Measurements from ENCODE around the gene RAB37.

DNA sequence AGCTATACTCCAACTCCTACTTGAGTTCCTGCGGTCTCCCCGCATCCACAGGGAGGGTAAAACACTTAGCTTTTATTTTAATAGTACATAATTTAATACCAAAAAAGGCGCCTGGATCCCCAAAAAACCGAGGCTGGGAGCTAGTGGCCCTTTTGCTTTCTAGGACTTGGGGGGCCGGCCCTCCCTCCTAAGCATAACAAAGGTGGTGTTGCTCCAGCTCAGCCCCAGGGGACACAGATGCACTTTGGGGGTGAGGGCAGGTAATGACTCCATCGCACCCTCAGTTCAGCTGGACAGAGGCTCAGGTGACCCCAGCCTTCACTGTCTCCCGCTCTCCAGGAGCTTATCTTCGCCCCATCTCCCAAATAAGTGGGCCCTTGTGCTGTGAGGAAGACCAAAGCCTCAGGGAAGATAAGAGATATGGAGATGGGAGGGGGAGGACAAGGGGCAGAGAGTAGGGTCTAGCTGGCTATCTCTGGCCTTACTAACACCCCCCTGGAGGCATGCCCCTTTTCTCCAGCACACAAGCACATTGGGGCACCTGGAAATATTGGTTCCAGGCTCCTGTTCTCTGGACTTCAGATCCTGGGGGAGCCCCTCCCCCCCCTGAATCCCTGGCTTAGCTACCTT, 8.6 kb downstream of the RAB37 start:
- TF ChIP-seq, protein P1, sequence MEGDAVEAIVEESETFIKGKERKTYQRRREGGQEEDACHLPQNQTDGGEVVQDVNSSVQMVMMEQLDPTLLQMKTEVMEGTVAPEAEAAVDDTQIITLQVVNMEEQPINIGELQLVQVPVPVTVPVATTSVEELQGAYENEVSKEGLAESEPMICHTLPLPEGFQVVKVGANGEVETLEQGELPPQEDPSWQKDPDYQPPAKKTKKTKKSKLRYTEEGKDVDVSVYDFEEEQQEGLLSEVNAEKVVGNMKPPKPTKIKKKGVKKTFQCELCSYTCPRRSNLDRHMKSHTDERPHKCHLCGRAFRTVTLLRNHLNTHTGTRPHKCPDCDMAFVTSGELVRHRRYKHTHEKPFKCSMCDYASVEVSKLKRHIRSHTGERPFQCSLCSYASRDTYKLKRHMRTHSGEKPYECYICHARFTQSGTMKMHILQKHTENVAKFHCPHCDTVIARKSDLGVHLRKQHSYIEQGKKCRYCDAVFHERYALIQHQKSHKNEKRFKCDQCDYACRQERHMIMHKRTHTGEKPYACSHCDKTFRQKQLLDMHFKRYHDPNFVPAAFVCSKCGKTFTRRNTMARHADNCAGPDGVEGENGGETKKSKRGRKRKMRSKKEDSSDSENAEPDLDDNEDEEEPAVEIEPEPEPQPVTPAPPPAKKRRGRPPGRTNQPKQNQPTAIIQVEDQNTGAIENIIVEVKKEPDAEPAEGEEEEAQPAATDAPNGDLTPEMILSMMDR (IDR thresholded peaks at IDR 0.05): no peak
- TF ChIP-seq POLR2A (IDR thresholded peaks at IDR 0.05): no peak
